ENCODE data around the gene PDE11A.

DNA sequence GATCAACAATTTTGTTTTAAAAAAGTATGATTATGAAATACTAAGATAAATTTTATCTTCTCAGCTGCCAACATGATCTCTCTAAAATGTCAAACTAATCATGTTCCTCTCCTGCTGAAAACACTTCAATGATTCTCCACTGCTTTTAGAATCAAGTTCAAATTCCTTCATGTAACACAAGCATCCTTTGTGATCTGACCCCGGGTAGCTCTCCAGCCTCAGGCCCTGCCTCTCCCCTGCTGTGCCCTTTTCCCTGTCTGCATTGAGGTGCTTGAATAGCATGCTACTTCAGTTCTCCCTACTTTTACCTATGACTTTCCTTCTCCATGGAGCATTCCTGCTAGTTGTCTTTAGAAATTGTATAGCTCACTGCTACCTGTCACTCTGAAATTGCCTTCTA is 274.8 kb downstream of the PDE11A start:
- TF ChIP-seq ZNF430 (CRISPR knock-in tag; IDR thresholded peaks at IDR 0.05) (no peak), NCOA1 (CRISPR knock-in tag; IDR thresholded peaks at IDR 0.05) (no peak), MTA1 (CRISPR knock-in tag; IDR thresholded peaks at IDR 0.05; ENCODE audit: borderline replicate concordance) (no peak), MYC (CRISPR knock-in tag; IDR thresholded peaks at IDR 0.05; ENCODE audit: borderline replicate concordance) (no peak), KAT2B (IDR thresholded peaks at IDR 0.05; ENCODE audit: borderline replicate concordance, low read depth, low read length) (no peak), TARDBP (CRISPR knock-in tag; IDR thresholded peaks at IDR 0.05) (no peak), HMG20A (CRISPR knock-in tag; IDR thresholded peaks at IDR 0.05; ENCODE audit: borderline replicate concordance) (no peak), ASH2L (IDR thresholded peaks at IDR 0.05; ENCODE audit: insufficient read length, low read depth, low read length) (no peak), NFYB (CRISPR knock-in tag; IDR thresholded peaks at IDR 0.05) (no peak), MAZ (IDR thresholded peaks at IDR 0.05; ENCODE audit: borderline replicate concordance, low read depth, low read length) (no peak), MAZ (CRISPR knock-in tag; IDR thresholded peaks at IDR 0.05; ENCODE audit: low read depth) (no peak), SALL2 (CRISPR knock-in tag; IDR thresholded peaks at IDR 0.05) (no peak)
- TF ChIP-seq, protein P1, sequence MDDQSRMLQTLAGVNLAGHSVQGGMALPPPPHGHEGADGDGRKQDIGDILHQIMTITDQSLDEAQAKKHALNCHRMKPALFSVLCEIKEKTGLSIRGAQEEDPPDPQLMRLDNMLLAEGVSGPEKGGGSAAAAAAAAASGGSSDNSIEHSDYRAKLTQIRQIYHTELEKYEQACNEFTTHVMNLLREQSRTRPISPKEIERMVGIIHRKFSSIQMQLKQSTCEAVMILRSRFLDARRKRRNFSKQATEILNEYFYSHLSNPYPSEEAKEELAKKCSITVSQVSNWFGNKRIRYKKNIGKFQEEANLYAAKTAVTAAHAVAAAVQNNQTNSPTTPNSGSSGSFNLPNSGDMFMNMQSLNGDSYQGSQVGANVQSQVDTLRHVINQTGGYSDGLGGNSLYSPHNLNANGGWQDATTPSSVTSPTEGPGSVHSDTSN (CRISPR knock-in tag; IDR thresholded peaks at IDR 0.05; ENCODE audit: borderline replicate concordance), result no peak
- TF ChIP-seq, protein P2, sequence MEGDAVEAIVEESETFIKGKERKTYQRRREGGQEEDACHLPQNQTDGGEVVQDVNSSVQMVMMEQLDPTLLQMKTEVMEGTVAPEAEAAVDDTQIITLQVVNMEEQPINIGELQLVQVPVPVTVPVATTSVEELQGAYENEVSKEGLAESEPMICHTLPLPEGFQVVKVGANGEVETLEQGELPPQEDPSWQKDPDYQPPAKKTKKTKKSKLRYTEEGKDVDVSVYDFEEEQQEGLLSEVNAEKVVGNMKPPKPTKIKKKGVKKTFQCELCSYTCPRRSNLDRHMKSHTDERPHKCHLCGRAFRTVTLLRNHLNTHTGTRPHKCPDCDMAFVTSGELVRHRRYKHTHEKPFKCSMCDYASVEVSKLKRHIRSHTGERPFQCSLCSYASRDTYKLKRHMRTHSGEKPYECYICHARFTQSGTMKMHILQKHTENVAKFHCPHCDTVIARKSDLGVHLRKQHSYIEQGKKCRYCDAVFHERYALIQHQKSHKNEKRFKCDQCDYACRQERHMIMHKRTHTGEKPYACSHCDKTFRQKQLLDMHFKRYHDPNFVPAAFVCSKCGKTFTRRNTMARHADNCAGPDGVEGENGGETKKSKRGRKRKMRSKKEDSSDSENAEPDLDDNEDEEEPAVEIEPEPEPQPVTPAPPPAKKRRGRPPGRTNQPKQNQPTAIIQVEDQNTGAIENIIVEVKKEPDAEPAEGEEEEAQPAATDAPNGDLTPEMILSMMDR (CRISPR knock-in tag; IDR thresholded peaks at IDR 0.05), result no peak
- TF ChIP-seq, protein P3, sequence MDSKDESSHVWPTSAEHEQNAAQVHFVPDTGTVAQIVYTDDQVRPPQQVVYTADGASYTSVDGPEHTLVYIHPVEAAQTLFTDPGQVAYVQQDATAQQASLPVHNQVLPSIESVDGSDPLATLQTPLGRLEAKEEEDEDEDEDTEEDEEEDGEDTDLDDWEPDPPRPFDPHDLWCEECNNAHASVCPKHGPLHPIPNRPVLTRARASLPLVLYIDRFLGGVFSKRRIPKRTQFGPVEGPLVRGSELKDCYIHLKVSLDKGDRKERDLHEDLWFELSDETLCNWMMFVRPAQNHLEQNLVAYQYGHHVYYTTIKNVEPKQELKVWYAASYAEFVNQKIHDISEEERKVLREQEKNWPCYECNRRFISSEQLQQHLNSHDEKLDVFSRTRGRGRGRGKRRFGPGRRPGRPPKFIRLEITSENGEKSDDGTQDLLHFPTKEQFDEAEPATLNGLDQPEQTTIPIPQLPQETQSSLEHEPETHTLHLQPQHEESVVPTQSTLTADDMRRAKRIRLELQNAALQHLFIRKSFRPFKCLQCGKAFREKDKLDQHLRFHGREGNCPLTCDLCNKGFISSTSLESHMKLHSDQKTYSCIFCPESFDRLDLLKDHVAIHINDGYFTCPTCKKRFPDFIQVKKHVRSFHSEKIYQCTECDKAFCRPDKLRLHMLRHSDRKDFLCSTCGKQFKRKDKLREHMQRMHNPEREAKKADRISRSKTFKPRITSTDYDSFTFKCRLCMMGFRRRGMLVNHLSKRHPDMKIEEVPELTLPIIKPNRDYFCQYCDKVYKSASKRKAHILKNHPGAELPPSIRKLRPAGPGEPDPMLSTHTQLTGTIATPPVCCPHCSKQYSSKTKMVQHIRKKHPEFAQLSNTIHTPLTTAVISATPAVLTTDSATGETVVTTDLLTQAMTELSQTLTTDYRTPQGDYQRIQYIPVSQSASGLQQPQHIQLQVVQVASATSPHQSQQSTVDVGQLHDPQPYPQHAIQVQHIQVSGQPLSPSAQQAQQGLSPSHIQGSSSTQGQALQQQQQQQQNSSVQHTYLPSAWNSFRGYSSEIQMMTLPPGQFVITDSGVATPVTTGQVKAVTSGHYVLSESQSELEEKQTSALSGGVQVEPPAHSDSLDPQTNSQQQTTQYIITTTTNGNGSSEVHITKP (CRISPR knock-in tag; IDR thresholded peaks at IDR 0.05; ENCODE audit: low read depth), result no peak
